ENCODE results near the gene KIAA0232.
"Not testable (repeated sequence)": the region's sequence is repeated elsewhere in the genome, so short reads cannot be mapped to it uniquely, and the experiment has no call there.

Gene KIAA0232

DNA sequence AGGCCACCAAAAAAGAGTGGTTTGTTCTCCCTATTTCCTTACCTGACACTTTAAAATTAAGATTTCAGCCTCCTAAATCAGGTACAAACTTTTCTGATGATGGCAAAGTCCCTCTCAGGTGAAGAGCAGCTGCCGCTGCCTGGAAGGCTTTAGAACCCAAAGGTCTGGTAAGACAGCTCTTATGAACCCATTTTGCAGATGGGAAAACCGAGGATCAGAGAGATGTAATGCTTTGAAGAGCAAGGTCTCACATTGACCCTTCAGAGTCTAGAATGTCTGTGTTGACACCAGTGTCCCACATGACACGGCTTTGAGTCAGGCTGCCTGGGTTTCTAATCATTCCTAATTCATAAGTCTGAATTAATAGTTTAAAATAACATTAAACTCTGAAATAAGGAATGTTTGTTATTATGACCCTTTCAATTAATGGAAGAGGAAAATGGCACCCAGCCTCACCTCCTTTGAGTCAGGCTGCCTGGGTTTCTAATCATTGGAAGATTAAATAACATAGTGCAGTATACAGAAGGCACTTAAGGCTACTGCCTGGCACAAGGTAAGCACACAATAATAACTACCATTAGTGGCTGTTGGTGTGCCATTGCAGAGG lies 27.9 kb upstream of the KIAA0232 start:
- FAIRE-seq (no peak), DNase-seq (ENCODE audit: insufficient read length, low spot score) (no peak)
- TF ChIP-seq PAX5 (IDR thresholded peaks at IDR 0.05; ENCODE audit: insufficient read depth, low read length, severe bottlenecking) (no peak), POLR2AphosphoS5 (IDR thresholded peaks at IDR 0.05; ENCODE audit: low read depth, low read length) (no peak), SPI1 (IDR thresholded peaks at IDR 0.05; ENCODE audit: low read depth, low read length) (no peak), TAF1 (IDR thresholded peaks at IDR 0.05; ENCODE audit: low read depth, low read length) (no peak), POU2F2 (IDR thresholded peaks at IDR 0.05; ENCODE audit: low read depth, low read length) (no peak), POLR2A (IDR thresholded peaks at IDR 0.05; ENCODE audit: low read depth, low read length) (no peak)

DNA sequence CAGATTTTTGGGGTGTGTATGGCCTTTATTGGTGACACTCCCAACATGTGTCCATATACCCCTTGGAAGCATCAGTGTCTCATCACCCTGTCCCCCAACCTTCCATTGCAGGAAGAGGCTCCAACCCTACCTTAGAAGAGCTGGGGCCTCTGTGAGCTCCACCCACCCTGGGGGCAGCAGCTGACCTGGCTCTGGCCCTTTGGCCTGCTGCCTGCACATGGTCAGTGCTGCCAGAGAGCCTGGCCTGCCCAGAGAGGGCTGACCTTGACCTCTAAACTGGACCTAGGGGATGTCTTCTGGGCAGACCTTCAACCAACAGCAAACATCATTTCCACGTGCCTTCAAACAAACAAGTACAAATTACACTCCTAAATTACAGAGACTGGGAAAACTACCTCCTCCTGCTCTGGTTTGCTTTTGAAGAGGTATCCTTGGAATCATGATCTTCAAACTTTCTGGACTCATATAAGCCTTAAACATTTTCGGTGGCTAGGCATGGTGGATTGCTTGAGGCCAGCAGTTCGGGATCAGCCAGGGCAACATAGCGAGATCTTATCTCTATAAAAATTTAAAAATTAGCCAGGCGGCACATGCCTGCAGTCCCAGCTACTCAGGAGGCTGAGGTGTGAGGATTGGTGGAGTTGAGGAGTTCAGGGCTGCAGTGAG lies 27.3 kb upstream of the KIAA0232 start:
- FAIRE-seq (no peak), DNase-seq (ENCODE audit: insufficient read length, low spot score) (no peak)
- TF ChIP-seq POU2F2 (IDR thresholded peaks at IDR 0.05; ENCODE audit: low read depth, low read length) (no peak), SPI1 (IDR thresholded peaks at IDR 0.05; ENCODE audit: low read depth, low read length) (no peak), TAF1 (IDR thresholded peaks at IDR 0.05; ENCODE audit: low read depth, low read length) (no peak), POLR2A (IDR thresholded peaks at IDR 0.05; ENCODE audit: low read depth, low read length) (no peak), PAX5 (IDR thresholded peaks at IDR 0.05; ENCODE audit: insufficient read depth, low read length, severe bottlenecking) (no peak), POLR2AphosphoS5 (IDR thresholded peaks at IDR 0.05; ENCODE audit: low read depth, low read length) (no peak)

DNA sequence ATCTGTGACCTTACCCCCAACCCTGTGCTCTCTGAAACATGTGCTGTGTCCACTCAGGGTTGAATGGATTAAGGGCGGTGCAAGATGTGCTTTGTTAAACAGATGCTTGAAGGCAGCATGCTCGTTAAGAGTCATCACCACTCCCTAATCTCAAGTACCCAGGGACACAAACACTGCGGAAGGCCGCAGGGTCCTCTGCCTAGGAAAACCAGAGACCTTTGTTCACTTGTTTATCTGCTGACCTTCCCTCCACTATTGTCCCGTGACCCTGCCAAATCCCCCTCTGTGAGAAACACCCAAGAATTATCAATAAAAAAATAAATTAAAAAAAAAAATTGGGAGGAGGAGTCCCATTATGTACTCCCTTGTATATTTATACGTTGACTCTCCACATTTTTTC lies 26.2 kb upstream of the KIAA0232 start:
- DNase-seq (ENCODE audit: insufficient read length, low spot score); FAIRE-seq: not testable (repeated sequence)

DNA sequence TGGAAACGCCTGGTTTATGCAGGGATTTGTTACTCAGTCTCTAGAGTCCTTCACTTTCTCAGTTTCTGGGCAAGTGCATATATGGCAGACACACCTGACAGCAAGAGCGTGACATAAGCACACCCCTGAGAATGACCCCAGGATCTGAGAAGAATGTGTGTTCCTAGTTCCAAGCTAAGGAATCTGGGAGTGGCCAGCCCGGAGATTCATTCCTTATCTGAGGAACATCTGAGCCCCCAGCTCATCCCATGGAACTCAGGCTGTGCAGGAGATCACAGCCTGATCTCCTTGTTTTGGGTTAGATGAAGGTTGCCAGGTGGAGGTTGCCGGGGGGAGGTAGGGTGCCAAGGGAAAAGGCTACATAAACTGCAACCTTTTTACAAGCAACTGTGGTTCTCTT lies 23.8 kb upstream of the KIAA0232 start:
- TF ChIP-seq TAF1 (IDR thresholded peaks at IDR 0.05; ENCODE audit: low read depth, low read length) = no peak
- no peak for TF ChIP-seq PAX5 (IDR thresholded peaks at IDR 0.05; ENCODE audit: insufficient read depth, low read length, severe bottlenecking)
- TF ChIP-seq POU2F2 (IDR thresholded peaks at IDR 0.05; ENCODE audit: low read depth, low read length) = no peak
- no peak for TF ChIP-seq POLR2AphosphoS5 (IDR thresholded peaks at IDR 0.05; ENCODE audit: low read depth, low read length)
- TF ChIP-seq POLR2A (IDR thresholded peaks at IDR 0.05; ENCODE audit: low read depth, low read length) = no peak
- no peak for TF ChIP-seq SPI1 (IDR thresholded peaks at IDR 0.05; ENCODE audit: low read depth, low read length)
- no peak for FAIRE-seq
- no peak for DNase-seq (ENCODE audit: insufficient read length, low spot score)

DNA sequence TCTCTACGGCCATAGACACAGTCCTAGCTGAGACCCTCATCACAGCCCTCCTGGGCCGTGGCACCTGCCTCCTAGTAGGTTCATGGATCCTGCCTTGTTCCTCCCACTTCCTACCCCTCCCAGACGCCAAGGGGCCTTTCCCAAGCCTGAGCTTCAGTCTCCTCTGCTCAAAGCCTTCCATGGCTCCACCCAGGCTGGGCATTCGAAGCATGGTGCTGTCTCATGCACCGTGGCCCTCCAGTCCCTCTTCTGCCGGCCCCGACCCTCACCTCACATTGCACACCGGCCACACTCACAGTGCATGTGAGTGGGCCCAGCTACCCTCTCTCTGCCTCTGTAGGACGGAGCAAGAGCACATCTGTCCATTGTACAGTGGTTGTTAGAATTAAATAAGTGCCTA lies 21.7 kb upstream of the KIAA0232 start:
- no peak for TF ChIP-seq TAF1 (IDR thresholded peaks at IDR 0.05; ENCODE audit: low read depth, low read length)
- no peak for TF ChIP-seq PAX5 (IDR thresholded peaks at IDR 0.05; ENCODE audit: insufficient read depth, low read length, severe bottlenecking)
- no peak for TF ChIP-seq POU2F2 (IDR thresholded peaks at IDR 0.05; ENCODE audit: low read depth, low read length)
- TF ChIP-seq POLR2A (IDR thresholded peaks at IDR 0.05; ENCODE audit: low read depth, low read length) = no peak
- no peak for TF ChIP-seq SPI1 (IDR thresholded peaks at IDR 0.05; ENCODE audit: low read depth, low read length)
- no peak for TF ChIP-seq POLR2AphosphoS5 (IDR thresholded peaks at IDR 0.05; ENCODE audit: low read depth, low read length)
- DNase-seq (ENCODE audit: insufficient read length, low spot score) (no peak), FAIRE-seq (no peak)

DNA sequence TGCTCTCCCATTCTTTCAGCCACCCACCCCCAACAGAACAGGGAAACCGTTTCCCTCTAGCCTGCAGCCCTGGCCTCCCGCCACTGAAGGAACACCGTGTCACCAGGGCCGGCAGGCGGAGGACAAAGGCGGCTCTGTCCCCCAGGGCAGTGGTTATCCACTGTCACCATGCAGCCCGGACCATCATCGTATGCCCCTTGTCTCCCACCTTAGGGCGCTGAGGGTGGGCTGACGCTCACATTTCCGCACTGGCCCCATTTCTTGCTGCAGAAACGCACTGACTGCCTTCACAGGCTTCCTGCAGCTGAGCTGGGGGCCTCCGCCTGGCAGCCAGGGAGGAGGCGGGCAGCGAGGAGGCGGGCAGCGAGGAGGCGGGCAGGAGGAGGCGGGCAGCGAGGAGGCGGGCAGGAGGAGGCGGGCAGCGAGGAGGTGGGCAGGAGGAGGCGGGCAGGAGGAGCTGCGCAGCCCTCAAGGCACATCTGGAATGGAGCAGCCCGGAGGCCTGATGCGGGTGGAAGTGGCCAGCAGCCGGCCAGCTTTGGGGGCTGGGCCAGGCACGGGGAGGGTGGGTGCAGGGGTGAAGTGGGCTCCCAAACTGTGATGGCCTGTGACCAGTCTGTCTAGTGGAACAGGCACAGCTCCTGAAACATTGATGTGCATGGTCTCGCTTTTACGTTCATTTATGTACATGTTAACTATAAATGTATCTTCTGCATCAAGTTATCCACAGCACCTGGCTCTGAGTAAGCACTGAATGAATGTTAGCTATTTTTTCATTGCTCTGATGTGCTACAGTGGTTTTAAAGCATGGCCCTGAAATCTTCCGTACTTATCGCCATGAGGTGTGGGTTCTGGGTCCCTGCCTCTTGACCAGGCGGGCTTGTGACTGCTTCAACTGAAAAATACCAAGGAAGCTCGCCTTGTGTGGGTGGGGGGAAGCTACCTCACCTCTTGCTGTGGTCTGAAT lies 20.6 kb upstream of the KIAA0232 start:
- DNase-seq (ENCODE audit: insufficient read length, low spot score) (no peak), FAIRE-seq (no peak)
- TF ChIP-seq PAX5 (IDR thresholded peaks at IDR 0.05; ENCODE audit: insufficient read depth, low read length, severe bottlenecking) (no peak), POU2F2 (IDR thresholded peaks at IDR 0.05; ENCODE audit: low read depth, low read length) (no peak), TAF1 (IDR thresholded peaks at IDR 0.05; ENCODE audit: low read depth, low read length) (no peak), POLR2AphosphoS5 (IDR thresholded peaks at IDR 0.05; ENCODE audit: low read depth, low read length) (no peak), SPI1 (IDR thresholded peaks at IDR 0.05; ENCODE audit: low read depth, low read length) (no peak), POLR2A (IDR thresholded peaks at IDR 0.05; ENCODE audit: low read depth, low read length) (no peak)

DNA sequence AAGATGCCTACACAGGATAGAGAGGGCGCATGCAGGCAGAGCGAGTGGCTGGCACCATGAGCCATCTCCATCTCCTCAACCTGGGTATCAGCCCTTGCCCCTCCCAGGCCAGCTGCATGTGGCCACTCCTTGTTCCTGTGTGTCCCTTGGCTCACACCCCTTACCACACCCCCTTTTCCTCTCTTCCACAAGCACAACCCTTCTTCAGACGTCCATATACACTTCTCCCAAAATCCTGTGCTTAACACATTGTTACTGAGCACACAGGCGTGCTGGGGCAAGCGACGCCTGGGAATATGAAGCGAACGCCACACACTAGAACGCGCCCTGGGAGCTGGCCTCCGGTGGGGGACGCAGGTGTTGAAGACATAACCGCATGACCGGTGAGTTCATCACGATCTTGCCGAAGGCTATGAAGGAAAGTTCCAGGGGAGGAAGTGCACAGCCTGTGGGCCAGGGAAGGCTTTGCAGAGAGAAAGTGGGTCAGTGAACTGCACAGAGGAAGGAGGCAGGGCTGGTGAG lies 19.1 kb upstream of the KIAA0232 start:
- FAIRE-seq = no peak
- no peak for TF ChIP-seq POLR2AphosphoS5 (IDR thresholded peaks at IDR 0.05; ENCODE audit: low read depth, low read length)
- no peak for TF ChIP-seq POU2F2 (IDR thresholded peaks at IDR 0.05; ENCODE audit: low read depth, low read length)
- no peak for DNase-seq (ENCODE audit: insufficient read length, low spot score)

DNA sequence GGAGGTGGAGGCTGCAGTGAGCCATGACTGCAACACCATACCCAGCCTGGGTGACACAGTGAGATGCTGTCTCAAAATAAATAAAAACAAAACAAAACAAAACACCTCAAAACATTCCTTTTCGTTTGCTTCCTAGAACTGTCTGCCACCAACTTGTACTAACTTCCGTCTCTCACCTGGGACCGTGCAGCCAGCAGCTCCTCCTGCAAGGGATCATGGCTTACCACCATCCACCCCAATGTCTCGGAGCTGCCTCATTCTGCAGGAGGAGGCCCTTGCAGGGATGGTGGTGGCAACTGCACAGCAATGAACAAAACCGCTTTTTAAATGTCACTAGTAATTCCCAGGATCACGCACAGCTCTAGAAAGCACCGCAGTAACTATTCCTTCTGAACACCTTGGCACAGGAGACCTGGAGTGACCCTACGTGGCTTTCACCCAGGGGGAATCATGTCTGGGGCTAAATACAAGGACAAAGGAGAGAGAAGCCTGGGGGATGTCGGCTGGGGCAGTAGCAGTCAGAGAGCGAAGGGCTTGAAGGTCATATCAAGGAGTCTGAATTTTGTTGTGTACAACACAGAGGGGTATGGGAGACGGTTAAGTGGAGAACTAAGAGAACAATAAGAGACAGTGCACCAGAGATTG lies 17.4 kb upstream of the KIAA0232 start:
- no peak for FAIRE-seq
- TF ChIP-seq PAX5 (IDR thresholded peaks at IDR 0.05; ENCODE audit: insufficient read depth, low read length, severe bottlenecking) = no peak
- TF ChIP-seq POLR2A (IDR thresholded peaks at IDR 0.05; ENCODE audit: low read depth, low read length) = no peak
- no peak for TF ChIP-seq POLR2AphosphoS5 (IDR thresholded peaks at IDR 0.05; ENCODE audit: low read depth, low read length)
- no peak for TF ChIP-seq POU2F2 (IDR thresholded peaks at IDR 0.05; ENCODE audit: low read depth, low read length)
- TF ChIP-seq TAF1 (IDR thresholded peaks at IDR 0.05; ENCODE audit: low read depth, low read length) = no peak
- no peak for TF ChIP-seq SPI1 (IDR thresholded peaks at IDR 0.05; ENCODE audit: low read depth, low read length)
- no peak for DNase-seq (ENCODE audit: insufficient read length, low spot score)

DNA sequence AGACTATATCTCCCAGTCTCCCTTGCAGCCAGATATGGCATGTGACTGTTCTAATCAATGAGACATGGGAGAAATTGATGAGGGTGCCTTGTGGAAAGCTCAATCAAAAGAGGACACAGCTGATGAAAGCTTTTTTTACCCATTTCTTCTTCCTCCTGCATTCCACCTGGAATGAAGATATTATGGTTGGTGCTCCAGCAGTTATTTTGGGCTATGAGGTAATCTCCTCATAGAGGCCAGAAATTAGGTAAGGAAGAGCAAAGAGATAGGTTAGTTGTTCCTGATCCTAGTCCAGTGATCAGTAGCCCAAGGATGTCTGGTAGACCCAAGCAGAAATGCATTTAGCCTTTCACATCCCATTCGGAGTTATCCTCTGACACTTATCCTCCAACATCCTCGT lies 16.8 kb upstream of the KIAA0232 start:
- FAIRE-seq (no peak), DNase-seq (ENCODE audit: insufficient read length, low spot score) (no peak)
- TF ChIP-seq POLR2AphosphoS5 (IDR thresholded peaks at IDR 0.05; ENCODE audit: low read depth, low read length) = no peak

Data from GM12891 (cell line).